HFF-Myc (cell line): ENCODE results near the gene ZNF862.

Source experiments
- DNase-seq: peaks from one replicate; pipeline ENCODE4 v3.0.0-alpha.2; 2011; ENCODE audit warnings: low read depth; ENCODE audit errors: extremely low read depth
- H3K4me3 ChIP-seq: replicated peaks from 2 replicates; pipeline ENCODE4 v1.5.1; 2011; ENCODE audit warnings: low read depth, mild to moderate bottlenecking, control low read depth, low read length
- TF ChIP-seq, protein P1 (sequence below): IDR thresholded peaks from 2 replicates; pipeline ENCODE4 v1.5.1; 2012; ENCODE audit warnings: mild to moderate bottlenecking, low read depth, low read length, control low read depth; ENCODE audit errors: missing control alignments

Gene ZNF862

DNA sequence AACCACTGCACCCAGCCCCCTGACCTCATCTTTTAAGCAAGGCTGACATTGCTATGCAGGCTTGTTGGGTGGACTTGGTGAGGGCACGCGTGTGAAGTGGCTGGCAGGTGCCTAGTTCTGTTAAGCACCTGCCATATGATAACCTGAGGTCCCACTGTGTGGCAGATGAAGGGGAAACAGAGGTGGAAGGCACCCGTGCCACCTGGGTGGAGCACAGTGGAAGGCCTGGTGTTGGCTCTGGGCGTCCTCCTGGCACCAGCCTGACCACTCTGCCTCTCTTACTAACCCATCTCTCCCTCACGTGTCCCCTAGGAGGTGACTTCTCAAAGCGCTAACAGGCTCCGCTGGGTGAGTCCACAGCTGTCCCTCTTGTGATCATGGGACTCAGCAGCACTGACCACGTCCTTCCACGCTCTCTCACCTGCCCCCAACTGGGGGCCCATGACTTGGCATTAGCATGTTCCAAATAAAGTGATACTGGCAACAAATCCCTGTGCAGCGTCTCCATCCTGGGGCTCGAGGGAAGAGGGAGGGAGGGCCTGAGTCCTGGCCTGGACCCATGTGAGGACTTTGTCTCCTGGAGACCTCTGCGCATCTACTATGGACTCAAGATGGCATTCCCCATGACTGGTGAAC, 4.6 kb upstream of the ZNF862 start:
- no peak for DNase-seq
- TF ChIP-seq, protein P1, sequence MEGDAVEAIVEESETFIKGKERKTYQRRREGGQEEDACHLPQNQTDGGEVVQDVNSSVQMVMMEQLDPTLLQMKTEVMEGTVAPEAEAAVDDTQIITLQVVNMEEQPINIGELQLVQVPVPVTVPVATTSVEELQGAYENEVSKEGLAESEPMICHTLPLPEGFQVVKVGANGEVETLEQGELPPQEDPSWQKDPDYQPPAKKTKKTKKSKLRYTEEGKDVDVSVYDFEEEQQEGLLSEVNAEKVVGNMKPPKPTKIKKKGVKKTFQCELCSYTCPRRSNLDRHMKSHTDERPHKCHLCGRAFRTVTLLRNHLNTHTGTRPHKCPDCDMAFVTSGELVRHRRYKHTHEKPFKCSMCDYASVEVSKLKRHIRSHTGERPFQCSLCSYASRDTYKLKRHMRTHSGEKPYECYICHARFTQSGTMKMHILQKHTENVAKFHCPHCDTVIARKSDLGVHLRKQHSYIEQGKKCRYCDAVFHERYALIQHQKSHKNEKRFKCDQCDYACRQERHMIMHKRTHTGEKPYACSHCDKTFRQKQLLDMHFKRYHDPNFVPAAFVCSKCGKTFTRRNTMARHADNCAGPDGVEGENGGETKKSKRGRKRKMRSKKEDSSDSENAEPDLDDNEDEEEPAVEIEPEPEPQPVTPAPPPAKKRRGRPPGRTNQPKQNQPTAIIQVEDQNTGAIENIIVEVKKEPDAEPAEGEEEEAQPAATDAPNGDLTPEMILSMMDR, result no peak
- H3K4me3 ChIP-seq, result no peak overlapping the region

DNA sequence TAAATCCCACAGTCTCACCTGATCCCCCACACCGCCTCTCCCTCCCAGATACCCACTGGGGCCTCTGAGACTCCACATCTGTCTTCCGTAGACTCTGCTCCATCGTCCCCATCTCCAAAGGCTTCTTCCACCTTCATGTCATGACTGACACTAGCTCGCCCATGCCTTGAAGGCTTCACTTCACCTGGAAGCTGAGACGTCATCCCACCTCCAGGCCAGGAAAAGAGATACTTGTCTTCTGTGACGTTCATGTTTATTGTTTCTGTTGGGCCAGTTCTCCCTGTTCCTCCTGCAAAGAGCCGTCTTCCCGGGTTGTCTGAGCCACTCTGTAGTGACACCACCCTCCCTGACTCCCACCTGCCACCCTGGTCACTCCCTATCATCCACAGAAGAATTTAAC, 3.6 kb upstream of the ZNF862 start:
- DNase-seq, result no peak
- H3K4me3 ChIP-seq, result no peak overlapping the region

DNA sequence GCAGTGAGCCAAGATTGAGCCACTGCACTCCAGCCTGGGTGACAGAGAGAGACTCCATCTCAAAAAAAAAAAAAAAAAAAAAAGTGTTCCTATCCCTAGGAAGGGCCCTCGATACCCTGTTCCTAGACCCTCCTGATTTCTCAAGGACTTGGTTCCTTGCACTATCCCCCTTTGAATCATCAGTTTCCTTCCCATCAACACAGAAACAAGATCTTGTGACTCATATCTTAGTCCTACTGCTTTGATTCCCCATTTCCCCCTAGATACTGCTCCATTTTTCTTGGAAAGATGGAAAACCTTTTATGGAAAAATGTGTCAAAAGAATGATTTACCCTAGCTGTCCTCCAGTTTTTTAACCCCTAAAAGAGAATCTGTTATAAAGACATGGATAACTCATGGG, 1.7 kb upstream of the ZNF862 start:
- no peak overlapping the region for H3K4me3 ChIP-seq
- TF ChIP-seq, protein P1, result no peak
- no peak for DNase-seq

More for the DNA sequence above, 3.6 kb upstream of the ZNF862 start:
- TF ChIP-seq, protein P1, result no peak

DNA sequence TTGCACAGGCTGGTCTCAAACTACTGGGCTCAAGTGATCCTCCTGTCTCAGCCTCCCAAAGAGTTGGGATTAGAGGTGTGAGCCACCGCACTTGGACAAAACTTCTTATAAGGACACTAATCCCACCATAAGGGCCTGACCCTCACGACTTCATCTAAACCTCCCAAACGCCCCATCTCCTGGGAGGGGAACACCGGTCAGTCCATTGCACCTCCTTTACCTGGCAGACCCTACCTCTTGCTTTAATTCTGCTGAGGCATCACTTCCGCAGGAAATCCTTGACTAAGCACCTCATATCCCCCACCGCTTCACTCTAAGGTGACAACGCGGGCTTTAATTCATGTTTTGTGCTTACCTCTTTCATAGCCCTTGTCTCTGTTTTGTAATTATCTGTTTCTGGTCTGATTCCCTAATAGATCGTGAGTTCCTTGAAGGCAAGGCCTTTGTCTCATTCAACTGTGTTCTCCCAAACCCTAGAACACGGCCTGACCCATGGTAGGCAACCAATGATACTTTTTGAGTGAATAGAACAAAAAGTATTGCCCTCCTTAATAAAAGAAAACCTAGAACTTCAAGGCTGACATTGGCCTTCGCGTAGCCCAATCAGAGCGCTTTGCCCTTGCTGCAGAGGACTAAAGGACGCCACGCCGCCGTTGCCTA, 481 bp upstream of the ZNF862 start:
- no peak for DNase-seq
- peak overlapping the region; percentile 78 for H3K4me3 ChIP-seq
- TF ChIP-seq, protein P1, result no peak

DNA sequence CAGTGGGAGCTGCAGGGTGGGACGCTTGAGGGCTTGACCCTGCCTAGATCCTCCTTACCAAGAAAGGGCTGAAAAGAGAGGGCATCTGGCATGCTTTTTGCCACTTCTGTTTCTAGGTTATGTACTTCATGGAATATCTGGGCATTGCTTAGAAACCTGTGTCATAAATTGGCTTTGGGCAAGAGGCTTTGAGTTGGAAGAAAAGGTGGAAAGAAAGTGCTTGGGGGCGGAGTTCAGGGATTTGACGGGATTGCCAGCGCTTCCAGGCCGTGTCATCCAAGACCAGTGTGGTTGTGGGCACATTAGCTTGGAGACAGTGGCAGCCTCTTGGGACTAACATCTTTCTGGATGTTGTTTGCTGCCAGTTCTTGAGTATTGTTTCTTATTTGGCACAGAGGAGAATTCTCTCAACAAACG, 825 bp downstream of the ZNF862 start:
- no peak for DNase-seq
- H3K4me3 ChIP-seq, result peak overlapping the region; percentile 78
- TF ChIP-seq, protein P1, result no peak

DNA sequence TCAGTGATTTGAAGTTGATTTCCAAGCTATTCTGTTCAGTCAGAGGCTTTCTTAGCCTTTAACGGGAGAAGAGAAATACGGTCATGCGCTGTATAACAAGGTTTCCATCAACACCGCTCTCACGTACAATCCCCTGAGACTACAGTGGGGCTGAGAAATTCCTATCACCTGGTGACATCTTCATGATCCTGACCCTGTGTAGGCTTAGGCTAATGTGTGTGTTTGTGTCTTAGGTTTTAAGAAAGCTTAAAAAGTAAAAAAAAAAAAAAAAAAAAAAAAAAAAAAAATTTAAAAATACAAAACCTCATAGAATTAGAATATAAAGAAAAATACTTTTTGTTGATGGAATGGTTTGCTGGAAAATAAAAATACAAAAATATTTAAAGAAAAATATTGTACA, 1.8 kb downstream of the ZNF862 start:
- TF ChIP-seq, protein P1, result no peak
- H3K4me3 ChIP-seq, result no peak overlapping the region
- DNase-seq, result no peak
